ENCODE results near the gene EZH2.

The EZH2 gene

GRCh38 chr7:148884049-148884298 lies at the start of gene EZH2:
Gene EZH2, minus strand, starts transcription at chr7:148884291. Its CDS starts 36,993 bp downstream, at chr7:148847298.
- H3K4me3 ChIP-seq (ENCODE audit: low read depth, low read length), result peak within 1 kb of the TSS; percentile 65

GRCh38 chr7:148931470-148931869 lies 47.4 kb upstream of the EZH2 start:
- H3K4me3 ChIP-seq (ENCODE audit: low read depth, low read length), result no peak overlapping the region

GRCh38 chr7:148930335-148930734 lies 46.2 kb upstream of the EZH2 start:
- H3K4me3 ChIP-seq (ENCODE audit: low read depth, low read length), result no peak overlapping the region

- no peak overlapping the region for H3K4me3 ChIP-seq (ENCODE audit: low read depth, low read length)
Measured at GRCh38 chr7:148929176-148929575, 45.1 kb upstream of the EZH2 start.

GRCh38 chr7:148927123-148928045 lies 43.3 kb upstream of the EZH2 start:
- no peak overlapping the region for H3K4me3 ChIP-seq (ENCODE audit: low read depth, low read length)

GRCh38 chr7:148925836-148926235 lies 41.7 kb upstream of the EZH2 start:
- no peak overlapping the region for H3K4me3 ChIP-seq (ENCODE audit: low read depth, low read length)

GRCh38 chr7:148924011-148924410 lies 39.9 kb upstream of the EZH2 start:
- no peak overlapping the region for H3K4me3 ChIP-seq (ENCODE audit: low read depth, low read length)

- H3K4me3 ChIP-seq (ENCODE audit: low read depth, low read length), result no peak overlapping the region
Measured at GRCh38 chr7:148921806-148922205, 37.7 kb upstream of the EZH2 start.

GRCh38 chr7:148921189-148921588 lies 37.1 kb upstream of the EZH2 start:
- H3K4me3 ChIP-seq (ENCODE audit: low read depth, low read length), result no peak overlapping the region

GRCh38 chr7:148919859-148920258 lies 35.8 kb upstream of the EZH2 start:
- no peak overlapping the region for H3K4me3 ChIP-seq (ENCODE audit: low read depth, low read length)

- H3K4me3 ChIP-seq (ENCODE audit: low read depth, low read length), result no peak overlapping the region
Measured at GRCh38 chr7:148918058-148918596, 34.0 kb upstream of the EZH2 start.

- no peak overlapping the region for H3K4me3 ChIP-seq (ENCODE audit: low read depth, low read length)
Measured at GRCh38 chr7:148916186-148916585, 32.1 kb upstream of the EZH2 start.

- no peak overlapping the region for H3K4me3 ChIP-seq (ENCODE audit: low read depth, low read length)
Measured at GRCh38 chr7:148915211-148915610, 31.1 kb upstream of the EZH2 start.

GRCh38 chr7:148914208-148914777 lies 30.2 kb upstream of the EZH2 start:
- H3K4me3 ChIP-seq (ENCODE audit: low read depth, low read length), result no peak overlapping the region

- H3K4me3 ChIP-seq (ENCODE audit: low read depth, low read length), result no peak overlapping the region
Measured at GRCh38 chr7:148912758-148913541, 28.9 kb upstream of the EZH2 start.

- H3K4me3 ChIP-seq (ENCODE audit: low read depth, low read length), result no peak overlapping the region
Measured at GRCh38 chr7:148912151-148912550, 28.1 kb upstream of the EZH2 start.

- no peak overlapping the region for H3K4me3 ChIP-seq (ENCODE audit: low read depth, low read length)
Measured at GRCh38 chr7:148911626-148912025, 27.5 kb upstream of the EZH2 start.

GRCh38 chr7:148909568-148909967 lies 25.5 kb upstream of the EZH2 start:
- H3K4me3 ChIP-seq (ENCODE audit: low read depth, low read length), result no peak overlapping the region

- H3K4me3 ChIP-seq (ENCODE audit: low read depth, low read length), result no peak overlapping the region
Measured at GRCh38 chr7:148906707-148907498, 22.8 kb upstream of the EZH2 start.

GRCh38 chr7:148905093-148905666 lies 21.1 kb upstream of the EZH2 start:
- no peak overlapping the region for H3K4me3 ChIP-seq (ENCODE audit: low read depth, low read length)

Data from iPS-11a (cell line).